Trophoblast cell (in vitro differentiated cells and primary cell): ENCODE results near the gene PPP1CC.
"Not testable (repeated sequence)": the region's sequence is repeated elsewhere in the genome, so short reads cannot be mapped to it uniquely, and the experiment has no call there.

Source experiments
- DNase-seq, 2 donors: peaks; one replicate each; pipeline ENCODE4 v3.0.0-alpha.2; 2016
- H2AFZ ChIP-seq: 2 replicates; pipeline ENCODE4 v1.6.1; 2013; ENCODE audit warnings: low read length, moderate library complexity, mild to moderate bottlenecking; ENCODE audit not compliant: insufficient read depth, poor library complexity
- H2AK5ac ChIP-seq: 2 replicates; pipeline ENCODE4 v1.6.1; 2013; ENCODE audit warnings: mild to moderate bottlenecking, low read length
- H2BK120ac ChIP-seq: 2 replicates; pipeline ENCODE4 v1.6.1; 2013; ENCODE audit warnings: low read length, mild to moderate bottlenecking, moderate library complexity; ENCODE audit not compliant: insufficient read depth, poor library complexity
- H2BK12ac ChIP-seq: 2 replicates; pipeline ENCODE4 v1.6.1; 2013; ENCODE audit warnings: mild to moderate bottlenecking, low read length, moderate library complexity
- H2BK5ac ChIP-seq: 2 replicates; pipeline ENCODE4 v1.6.1; 2013; ENCODE audit warnings: low read length, low read depth, moderate library complexity, mild to moderate bottlenecking; ENCODE audit not compliant: poor library complexity
- H3K14ac ChIP-seq: 2 replicates; pipeline ENCODE4 v1.6.1; 2013; ENCODE audit warnings: mild to moderate bottlenecking, low read length
- H3K18ac ChIP-seq: 2 replicates; pipeline ENCODE4 v1.6.1; 2013; ENCODE audit warnings: mild to moderate bottlenecking, low read length
- H3K23ac ChIP-seq: 2 replicates; pipeline ENCODE4 v1.6.1; 2013; ENCODE audit warnings: low read length
- H3K27ac ChIP-seq: 2 replicates; pipeline ENCODE4 v1.5.1; 2013; ENCODE audit warnings: low read depth, mild to moderate bottlenecking, inconsistent platforms, low read length, moderate library complexity
- H3K27me3 ChIP-seq: 2 replicates; pipeline ENCODE4 v1.6.1; 2013; ENCODE audit warnings: inconsistent platforms, mild to moderate bottlenecking, low read length, moderate library complexity; ENCODE audit not compliant: insufficient read depth
- H3K36me3 ChIP-seq, 2 experiments: 1 replicate in 1 of 2; 2 replicates in 1 of 2; pipeline ENCODE4 v1.6.1; 2013; ENCODE audit warnings: low read length in 2 of 2, mild to moderate bottlenecking in 2 of 2, moderate library complexity in 1 of 2; ENCODE audit not compliant: insufficient read depth in 2 of 2, control insufficient read depth in 1 of 2
- H3K4ac ChIP-seq: 2 replicates; pipeline ENCODE4 v1.6.1; 2013; ENCODE audit warnings: low read depth, mild to moderate bottlenecking, low read length, moderate library complexity
- H3K4me1 ChIP-seq, 2 experiments: 1 replicate in 1 of 2; 2 replicates in 1 of 2; pipeline ENCODE4 v1.6.1; 2013; ENCODE audit warnings: low read length in 2 of 2, mild to moderate bottlenecking in 2 of 2, moderate library complexity in 1 of 2; ENCODE audit not compliant: insufficient read depth in 2 of 2, control insufficient read depth in 1 of 2
- H3K4me2 ChIP-seq: 2 replicates; pipeline ENCODE4 v1.6.1; 2013; ENCODE audit warnings: inconsistent platforms, mild to moderate bottlenecking, low read length, moderate library complexity
- H3K4me3 ChIP-seq: 2 replicates; pipeline ENCODE4 v1.5.1; 2013; ENCODE audit warnings: mild to moderate bottlenecking, low read depth, low read length, inconsistent platforms
- H3K79me1 ChIP-seq: one replicate; pipeline ENCODE4 v1.6.1; 2013; ENCODE audit warnings: low read length
- H3K79me2 ChIP-seq: 2 replicates; pipeline ENCODE4 v1.6.1; 2013; ENCODE audit warnings: low read length, mild to moderate bottlenecking; ENCODE audit not compliant: control insufficient read depth, insufficient read depth, poor library complexity
- H3K9ac ChIP-seq: 2 replicates; pipeline ENCODE4 v1.6.1; 2013; ENCODE audit warnings: mild to moderate bottlenecking, low read length
- H3K9me3 ChIP-seq: 2 replicates; pipeline ENCODE4 v1.6.1; 2013; ENCODE audit warnings: low read depth, mild to moderate bottlenecking, control low read depth, inconsistent platforms, low read length; ENCODE audit not compliant: insufficient read depth
- H4K12ac ChIP-seq: 2 replicates; pipeline ENCODE4 v1.6.1; 2013; ENCODE audit warnings: low read depth, mild to moderate bottlenecking, low read length, moderate library complexity
- H4K8ac ChIP-seq: 2 replicates; pipeline ENCODE4 v1.6.1; 2013; ENCODE audit warnings: low read depth, mild to moderate bottlenecking, low read length, moderate library complexity
- H4K91ac ChIP-seq: one replicate; pipeline ENCODE4 v1.6.1; 2013; ENCODE audit warnings: low read depth, mild to moderate bottlenecking, low read length, moderate library complexity
- WGBS: extraction: QIAGEN DNeasy Blood & Tissue Kit; methylation state at CpG from one replicate; pipeline ENCODE4 v1.1.7; 2013; ENCODE audit warnings: missing lambda C conversion rate; ENCODE audit not compliant: insufficient read length, insufficient coverage; ENCODE audit errors: extremely low coverage; 5-methylcytosine and 5-hydroxymethylcytosine counted together

PPP1CC gene

DNA sequence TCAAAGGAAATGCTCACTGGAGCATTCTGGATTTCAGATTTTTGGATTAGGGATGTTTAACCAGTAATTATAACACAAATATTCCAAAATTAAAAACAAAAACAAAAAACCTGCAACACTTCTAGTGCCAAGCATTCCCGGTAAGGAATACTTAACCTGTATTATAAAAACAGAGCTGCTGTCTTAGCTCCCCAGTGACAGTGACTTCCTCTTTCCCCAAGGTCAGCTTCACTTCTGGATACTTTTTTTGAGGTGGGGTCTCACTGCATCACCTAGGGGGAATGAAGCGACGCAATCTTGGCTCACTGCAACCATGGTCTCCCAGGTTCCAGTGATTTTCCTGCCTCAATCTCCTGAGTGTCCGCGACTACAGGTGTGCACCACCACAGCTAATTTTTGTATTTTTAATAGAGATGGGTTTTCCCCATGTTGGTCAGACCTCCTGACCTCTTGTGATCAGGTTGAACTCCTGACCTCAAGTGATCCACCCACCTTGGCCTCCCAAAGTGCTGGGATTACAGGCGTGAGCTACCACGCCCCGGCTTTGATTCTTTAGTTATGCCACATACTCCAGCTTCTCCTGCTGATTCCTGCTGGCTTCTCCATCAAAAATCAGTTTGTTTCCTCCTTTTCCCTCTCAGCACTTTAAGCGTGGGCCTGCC, 15.9 kb downstream of the PPP1CC start:
- H3K9me3 ChIP-seq, result no peaks in the 10 kb centered on the region
- no peak overlapping the region for H4K12ac ChIP-seq
- no peak overlapping the region for H2AK5ac ChIP-seq
- no CpG with 5 or more reads among the region's 9 CpGs for WGBS
- no peak overlapping the region for H3K4me2 ChIP-seq
- H3K36me3 ChIP-seq, result peaks cover 27 to 57% of the 10 kb centered on the region in 2 experiments
- H2BK120ac ChIP-seq, result no peak overlapping the region
- H3K23ac ChIP-seq, result no peak overlapping the region
- no peak overlapping the region for H2BK5ac ChIP-seq
- no peak overlapping the region for H4K8ac ChIP-seq
- H3K4me3 ChIP-seq, result no peak overlapping the region
- H3K18ac ChIP-seq, result no peak overlapping the region
- no peak overlapping the region for H4K91ac ChIP-seq
- H3K9ac ChIP-seq, result no peak overlapping the region
- H3K27me3 ChIP-seq, result no peaks in the 10 kb centered on the region
- H3K79me1 ChIP-seq, result no peaks in the 10 kb centered on the region
- H3K4me1 ChIP-seq, result peaks cover 0 to 2% of the 10 kb centered on the region in 2 experiments
- no peak for DNase-seq
- no peak overlapping the region for H3K27ac ChIP-seq
- no peaks in the 10 kb centered on the region for H3K79me2 ChIP-seq
- no peak overlapping the region for H2AFZ ChIP-seq
- H3K4ac ChIP-seq, result peak overlapping the region; percentile 33
- H2BK12ac ChIP-seq, result no peak overlapping the region
- H3K14ac ChIP-seq, result no peak overlapping the region

DNA sequence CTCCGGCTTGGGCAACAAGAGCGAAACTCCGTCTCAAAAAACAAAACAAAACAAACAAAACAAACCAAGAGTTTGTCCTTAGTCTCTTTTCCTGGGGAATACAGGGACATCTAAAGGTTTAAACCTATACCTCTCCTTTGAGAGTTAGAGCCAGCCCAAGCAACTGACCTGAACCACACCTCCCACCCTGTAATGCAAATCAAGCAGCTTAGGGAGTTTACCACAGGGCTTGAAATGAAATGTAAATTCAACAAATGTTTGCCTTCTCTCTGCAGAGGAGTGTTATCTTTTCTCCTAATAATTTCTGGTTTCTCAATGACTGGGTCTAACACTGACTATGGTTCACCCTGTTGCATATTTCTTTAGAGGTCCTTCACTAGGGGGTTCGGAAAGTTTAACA, 16.7 kb downstream of the PPP1CC start:
- no peak overlapping the region for H3K27ac ChIP-seq
- no CpG with 5 or more reads among the region's 4 CpGs for WGBS
- no peak overlapping the region for H4K8ac ChIP-seq
- H3K23ac ChIP-seq, result no peak overlapping the region
- H3K9me3 ChIP-seq, result no peaks in the 10 kb centered on the region
- H2BK5ac ChIP-seq, result no peak overlapping the region
- no peak overlapping the region for H2AFZ ChIP-seq
- H3K14ac ChIP-seq, result no peak overlapping the region
- H3K79me1 ChIP-seq, result no peaks in the 10 kb centered on the region
- H2BK12ac ChIP-seq, result no peak overlapping the region
- no peak overlapping the region for H2BK120ac ChIP-seq
- H3K36me3 ChIP-seq, result peaks cover 27 to 55% of the 10 kb centered on the region in 2 experiments
- H3K27me3 ChIP-seq, result no peaks in the 10 kb centered on the region
- H3K18ac ChIP-seq, result no peak overlapping the region
- H2AK5ac ChIP-seq, result no peak overlapping the region
- H3K4me1 ChIP-seq, result peaks cover 0 to 2% of the 10 kb centered on the region in 2 experiments
- no peak overlapping the region for H3K4me2 ChIP-seq
- no peak overlapping the region for H4K91ac ChIP-seq
- H3K9ac ChIP-seq, result no peak overlapping the region
- no peaks in the 10 kb centered on the region for H3K79me2 ChIP-seq
- no peak overlapping the region for H3K4ac ChIP-seq
- DNase-seq, result no peak
- no peak overlapping the region for H3K4me3 ChIP-seq
- no peak overlapping the region for H4K12ac ChIP-seq

DNA sequence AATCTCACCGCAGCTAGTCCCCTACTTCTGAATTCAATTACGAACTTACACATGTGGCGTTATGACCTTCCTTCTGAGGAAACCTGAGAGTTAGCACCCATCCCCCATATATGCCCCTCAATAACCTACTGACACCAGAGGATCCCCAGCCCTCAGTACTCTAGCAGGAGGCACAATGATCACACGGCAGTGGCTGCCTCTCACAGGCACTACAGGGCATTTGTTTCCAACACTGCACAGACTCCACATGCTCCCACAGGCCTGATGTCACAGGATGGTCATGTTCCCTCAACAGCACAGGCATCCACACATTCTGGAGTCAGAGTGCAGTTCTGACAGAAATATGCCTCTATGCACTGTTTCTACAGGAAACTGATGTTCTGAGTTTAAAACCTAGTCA, 17.4 kb downstream of the PPP1CC start:
- H4K91ac ChIP-seq, result no peak overlapping the region
- no peak overlapping the region for H2AK5ac ChIP-seq
- no peak overlapping the region for H3K27ac ChIP-seq
- H3K4me3 ChIP-seq, result no peak overlapping the region
- H4K12ac ChIP-seq, result no peak overlapping the region
- no peaks in the 10 kb centered on the region for H3K79me1 ChIP-seq
- no peaks in the 10 kb centered on the region for H3K4me1 ChIP-seq
- H3K4me2 ChIP-seq, result no peak overlapping the region
- H4K8ac ChIP-seq, result no peak overlapping the region
- H3K4ac ChIP-seq, result no peak overlapping the region
- H2BK12ac ChIP-seq, result no peak overlapping the region
- H2BK5ac ChIP-seq, result no peak overlapping the region
- no peak overlapping the region for H3K18ac ChIP-seq
- no peak for DNase-seq
- H3K36me3 ChIP-seq, result peaks cover 27 to 53% of the 10 kb centered on the region in 2 experiments
- H3K79me2 ChIP-seq, result no peaks in the 10 kb centered on the region
- no peak overlapping the region for H2AFZ ChIP-seq
- H2BK120ac ChIP-seq, result no peak overlapping the region
- H3K9me3 ChIP-seq, result no peaks in the 10 kb centered on the region
- no peaks in the 10 kb centered on the region for H3K27me3 ChIP-seq
- no peak overlapping the region for H3K14ac ChIP-seq
- no peak overlapping the region for H3K9ac ChIP-seq
- no peak overlapping the region for H3K23ac ChIP-seq
- no CpG with 5 or more reads among the region's 4 CpGs for WGBS

DNA sequence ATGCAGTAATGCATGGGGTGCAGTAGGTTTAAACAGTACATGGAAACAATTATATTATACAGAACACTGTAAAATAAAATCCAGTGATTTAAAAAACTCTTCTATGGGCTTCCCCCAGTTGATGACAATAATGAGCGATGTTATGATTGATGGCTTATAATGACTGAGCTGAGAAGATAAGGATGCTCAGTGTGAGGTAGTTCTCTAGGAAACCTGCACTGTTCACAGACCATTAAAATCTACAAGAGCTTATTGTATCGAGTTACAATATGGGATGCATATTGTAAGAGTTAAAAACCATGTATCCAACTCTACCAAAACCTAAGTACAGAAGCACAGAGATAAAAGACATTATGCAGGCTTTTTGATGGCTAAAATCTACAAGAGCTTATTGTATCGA, 19.8 kb downstream of the PPP1CC start:
- H2BK120ac ChIP-seq, H3K27me3 ChIP-seq, H3K9me3 ChIP-seq, H3K27ac ChIP-seq, H4K12ac ChIP-seq, H3K9ac ChIP-seq, H2AK5ac ChIP-seq, H3K23ac ChIP-seq, H3K4me1 ChIP-seq, H4K8ac ChIP-seq, H4K91ac ChIP-seq, H3K4me3 ChIP-seq, H2AFZ ChIP-seq, H3K79me2 ChIP-seq, H2BK5ac ChIP-seq, H3K4me2 ChIP-seq, H3K18ac ChIP-seq, DNase-seq, H2BK12ac ChIP-seq, H3K79me1 ChIP-seq, H3K14ac ChIP-seq, H3K4ac ChIP-seq: not testable (repeated sequence)
- WGBS, result no CpG with 5 or more reads among the region's 3 CpGs
- H3K36me3 ChIP-seq, result peaks cover 22 to 46% of the 10 kb centered on the region in 2 experiments
